ENCODE data around the gene CD93.

CD93 gene

GRCh38 chr20:23118766-23119165, 32.6 kb upstream of the CD93 start:
- no peak for DNase-seq
- no peak overlapping the region for H2BK5ac ChIP-seq (ENCODE audit: low read length)
- no peak overlapping the region for H3K27ac ChIP-seq (ENCODE audit: low read depth, low read length)
- no peak overlapping the region for H3K23ac ChIP-seq (ENCODE audit: low read length)
- H2AK5ac ChIP-seq (ENCODE audit: low read length), result no peak overlapping the region
- H3K4ac ChIP-seq (ENCODE audit: low read depth, low read length), result no peak overlapping the region
- no peak overlapping the region for H3K4me3 ChIP-seq (ENCODE audit: low read length)
- no peak overlapping the region for H3K9ac ChIP-seq (ENCODE audit: low read length)
- H2BK15ac ChIP-seq (replicated peaks; ENCODE audit: low read depth), result no peak overlapping the region
- H3K79me1 ChIP-seq (ENCODE audit: low read length), result no peaks in the 10 kb centered on the region
- no peak overlapping the region for H3K18ac ChIP-seq (ENCODE audit: low read length)
- H3K79me2 ChIP-seq (ENCODE audit: control insufficient read depth, insufficient read depth, low read length), result no peaks in the 10 kb centered on the region
- no peak overlapping the region for H3K56ac ChIP-seq (ENCODE audit: low read length)
- no peak overlapping the region for H2BK120ac ChIP-seq (ENCODE audit: low read depth, low read length)
- no peaks in the 10 kb centered on the region for H3K36me3 ChIP-seq (ENCODE audit: control insufficient read depth, insufficient read depth, low read length)
- no peaks in the 10 kb centered on the region for H3K27me3 ChIP-seq (ENCODE audit: insufficient read depth, low read length, poor library complexity)
- H3K4me1 ChIP-seq (ENCODE audit: control insufficient read depth, low read depth, low read length), result peaks cover 2% of the 10 kb centered on the region
- no peak overlapping the region for H3K4me2 ChIP-seq (ENCODE audit: low read length)
- no peak overlapping the region for H4K8ac ChIP-seq (ENCODE audit: low read depth, low read length)
- H4K5ac ChIP-seq (ENCODE audit: low read length), result no peak overlapping the region
- no CpG with 5 or more reads among the region's 9 CpGs for WGBS (ENCODE audit: extremely low coverage, insufficient coverage, low lambda C conversion rate)

- H3K4me2 ChIP-seq (ENCODE audit: low read length), result no peak overlapping the region
- no peak overlapping the region for H2AK5ac ChIP-seq (ENCODE audit: low read length)
Measured at GRCh38 chr20:23118144-23118543, 32.0 kb upstream of the CD93 start.

GRCh38 chr20:23117738-23118137, 31.6 kb upstream of the CD93 start:
- no peaks in the 10 kb centered on the region for H3K36me3 ChIP-seq (ENCODE audit: control insufficient read depth, insufficient read depth, low read length)
- no peak overlapping the region for H3K4me3 ChIP-seq (ENCODE audit: low read length)
- H3K4me2 ChIP-seq (ENCODE audit: low read length), result no peak overlapping the region
- H3K4me1 ChIP-seq (ENCODE audit: control insufficient read depth, low read depth, low read length), result peaks cover 2% of the 10 kb centered on the region
- no peaks in the 10 kb centered on the region for H3K79me1 ChIP-seq (ENCODE audit: low read length)
- H3K27me3 ChIP-seq (ENCODE audit: insufficient read depth, low read length, poor library complexity), result no peaks in the 10 kb centered on the region
- H2BK15ac ChIP-seq (replicated peaks; ENCODE audit: low read depth), result no peak overlapping the region
- H4K8ac ChIP-seq (ENCODE audit: low read depth, low read length), result no peak overlapping the region
- H3K79me2 ChIP-seq (ENCODE audit: control insufficient read depth, insufficient read depth, low read length), result no peaks in the 10 kb centered on the region
- no peak overlapping the region for H3K56ac ChIP-seq (ENCODE audit: low read length)
- no peak overlapping the region for H3K4ac ChIP-seq (ENCODE audit: low read depth, low read length)
- H3K23ac ChIP-seq (ENCODE audit: low read length), result no peak overlapping the region
- no peak overlapping the region for H3K18ac ChIP-seq (ENCODE audit: low read length)
- WGBS (ENCODE audit: extremely low coverage, insufficient coverage, low lambda C conversion rate), result no CpG with 5 or more reads among the region's 8 CpGs
- no peak overlapping the region for H2BK120ac ChIP-seq (ENCODE audit: low read depth, low read length)
- no peak for DNase-seq
- H4K5ac ChIP-seq (ENCODE audit: low read length), result no peak overlapping the region
- H3K9ac ChIP-seq (ENCODE audit: low read length), result no peak overlapping the region
- H2BK5ac ChIP-seq (ENCODE audit: low read length), result no peak overlapping the region
- no peak overlapping the region for H2AK5ac ChIP-seq (ENCODE audit: low read length)
- no peak overlapping the region for H3K27ac ChIP-seq (ENCODE audit: low read depth, low read length)

More at GRCh38 chr20:23118144-23118543, 32.0 kb upstream of the CD93 start:
- H3K79me1 ChIP-seq (ENCODE audit: low read length), result no peaks in the 10 kb centered on the region
- no peak overlapping the region for H3K27ac ChIP-seq (ENCODE audit: low read depth, low read length)
- H2BK15ac ChIP-seq (replicated peaks; ENCODE audit: low read depth), result no peak overlapping the region
- no peak overlapping the region for H2BK120ac ChIP-seq (ENCODE audit: low read depth, low read length)
- H4K5ac ChIP-seq (ENCODE audit: low read length), result no peak overlapping the region
- H3K79me2 ChIP-seq (ENCODE audit: control insufficient read depth, insufficient read depth, low read length), result no peaks in the 10 kb centered on the region
- no peak overlapping the region for H2BK5ac ChIP-seq (ENCODE audit: low read length)
- H3K4me3 ChIP-seq (ENCODE audit: low read length), result no peak overlapping the region
- no peak overlapping the region for H4K8ac ChIP-seq (ENCODE audit: low read depth, low read length)
- DNase-seq, result no peak
- H3K9ac ChIP-seq (ENCODE audit: low read length), result no peak overlapping the region
- WGBS (ENCODE audit: extremely low coverage, insufficient coverage, low lambda C conversion rate), result no CpG with 5 or more reads among the region's 8 CpGs
- no peak overlapping the region for H3K23ac ChIP-seq (ENCODE audit: low read length)
- no peak overlapping the region for H3K56ac ChIP-seq (ENCODE audit: low read length)
- H3K18ac ChIP-seq (ENCODE audit: low read length), result no peak overlapping the region
- peaks cover 2% of the 10 kb centered on the region for H3K4me1 ChIP-seq (ENCODE audit: control insufficient read depth, low read depth, low read length)
- H3K27me3 ChIP-seq (ENCODE audit: insufficient read depth, low read length, poor library complexity), result no peaks in the 10 kb centered on the region
- H3K36me3 ChIP-seq (ENCODE audit: control insufficient read depth, insufficient read depth, low read length), result no peaks in the 10 kb centered on the region
- no peak overlapping the region for H3K4ac ChIP-seq (ENCODE audit: low read depth, low read length)

- Histone ChIP-seq H2BK15ac (replicated peaks; ENCODE audit: low read depth) (no peak overlapping the region), H3K4me3 (ENCODE audit: low read length) (no peak overlapping the region), H3K9ac (ENCODE audit: low read length) (no peak overlapping the region), H3K4ac (ENCODE audit: low read depth, low read length) (no peak overlapping the region), H3K27ac (ENCODE audit: low read depth, low read length) (no peak overlapping the region), H4K5ac (ENCODE audit: low read length) (no peak overlapping the region), H3K27me3 (ENCODE audit: insufficient read depth, low read length, poor library complexity) (no peaks in the 10 kb centered on the region), H3K36me3 (ENCODE audit: control insufficient read depth, insufficient read depth, low read length) (no peaks in the 10 kb centered on the region), H3K23ac (ENCODE audit: low read length) (no peak overlapping the region), H3K79me2 (ENCODE audit: control insufficient read depth, insufficient read depth, low read length) (no peaks in the 10 kb centered on the region), H4K8ac (ENCODE audit: low read depth, low read length) (no peak overlapping the region), H3K18ac (ENCODE audit: low read length) (no peak overlapping the region), H2BK120ac (ENCODE audit: low read depth, low read length) (no peak overlapping the region), H2BK5ac (ENCODE audit: low read length) (no peak overlapping the region), H3K56ac (ENCODE audit: low read length) (no peak overlapping the region), H3K79me1 (ENCODE audit: low read length) (no peaks in the 10 kb centered on the region), H3K4me2 (ENCODE audit: low read length) (no peak overlapping the region), H3K4me1 (ENCODE audit: control insufficient read depth, low read depth, low read length) (no peaks in the 10 kb centered on the region), H2AK5ac (ENCODE audit: low read length) (no peak overlapping the region)
- no peak for DNase-seq
- no CpG with 5 or more reads among the region's 10 CpGs for WGBS (ENCODE audit: extremely low coverage, insufficient coverage, low lambda C conversion rate)
Measured at GRCh38 chr20:23116311-23117089, 30.4 kb upstream of the CD93 start.

- H3K23ac ChIP-seq (ENCODE audit: low read length), result no peak overlapping the region
- H3K79me1 ChIP-seq (ENCODE audit: low read length), result no peaks in the 10 kb centered on the region
- no peaks in the 10 kb centered on the region for H3K79me2 ChIP-seq (ENCODE audit: control insufficient read depth, insufficient read depth, low read length)
- H2BK15ac ChIP-seq (replicated peaks; ENCODE audit: low read depth), result no peak overlapping the region
- H2BK5ac ChIP-seq (ENCODE audit: low read length), result no peak overlapping the region
- H3K4me1 ChIP-seq (ENCODE audit: control insufficient read depth, low read depth, low read length), result no peaks in the 10 kb centered on the region
- no CpG with 5 or more reads among the region's 3 CpGs for WGBS (ENCODE audit: extremely low coverage, insufficient coverage, low lambda C conversion rate)
- DNase-seq, result no peak
- no peak overlapping the region for H2BK120ac ChIP-seq (ENCODE audit: low read depth, low read length)
- no peak overlapping the region for H4K8ac ChIP-seq (ENCODE audit: low read depth, low read length)
- no peaks in the 10 kb centered on the region for H3K27me3 ChIP-seq (ENCODE audit: insufficient read depth, low read length, poor library complexity)
- no peak overlapping the region for H3K9ac ChIP-seq (ENCODE audit: low read length)
- no peak overlapping the region for H3K4me2 ChIP-seq (ENCODE audit: low read length)
- no peaks in the 10 kb centered on the region for H3K36me3 ChIP-seq (ENCODE audit: control insufficient read depth, insufficient read depth, low read length)
- H3K4ac ChIP-seq (ENCODE audit: low read depth, low read length), result no peak overlapping the region
- H4K5ac ChIP-seq (ENCODE audit: low read length), result no peak overlapping the region
- no peak overlapping the region for H2AK5ac ChIP-seq (ENCODE audit: low read length)
- no peak overlapping the region for H3K4me3 ChIP-seq (ENCODE audit: low read length)
- no peak overlapping the region for H3K27ac ChIP-seq (ENCODE audit: low read depth, low read length)
- no peak overlapping the region for H3K56ac ChIP-seq (ENCODE audit: low read length)
- H3K18ac ChIP-seq (ENCODE audit: low read length), result no peak overlapping the region
Measured at GRCh38 chr20:23115822-23116221, 29.7 kb upstream of the CD93 start.
